GM23338 (cell line): ENCODE results near the gene DUSP7. TPM values are rescaled to one million over a fixed set of nuclear protein-coding genes. Genes with fewer than 3 reads are reported as not detected.
A peak's percentile ranks its signal among the peaks of the same experiment; 100 is the strongest.

Experiments used
- ATAC-seq: fragments of 200-7000 bp; cut with Tn5 transposase; 3 replicates; pipeline ENCODE4 v1.9.1; 2020
- DNase-seq: peaks from one replicate; pipeline ENCODE4 v3.0.0-alpha.2; 2015; ENCODE audit warnings: low spot score
- H2AFZ ChIP-seq: fragments of 200-600 bp; sonication (generic); 2 replicates; pipeline ENCODE4 v1.8.0; 2016; ENCODE audit warnings: antibody characterized with exemption, mild to moderate bottlenecking, moderate library complexity
- H3F3A ChIP-seq: fragments of 200-600 bp; sonication (generic); replicated peaks from 2 replicates; pipeline ENCODE4 v1.8.0; 2017; ENCODE audit warnings: antibody characterized with exemption, mixed run types, low read depth
- H3K27ac ChIP-seq: fragments of 200-600 bp; sonication (generic); 2 replicates; pipeline ENCODE4 v1.6.1; 2016; ENCODE audit warnings: low read depth
- H3K27me3 ChIP-seq: fragments of 200-600 bp; sonication (generic); 2 replicates; pipeline ENCODE4 v1.8.0; 2016; ENCODE audit warnings: mild to moderate bottlenecking, mixed run types, moderate library complexity; ENCODE audit not compliant: insufficient read depth
- H3K36me3 ChIP-seq: fragments of 200-600 bp; sonication (generic); 2 replicates; pipeline ENCODE4 v1.8.0; 2016; ENCODE audit warnings: mild to moderate bottlenecking; ENCODE audit not compliant: insufficient read depth
- H3K4me1 ChIP-seq: fragments of 200-600 bp; sonication (generic); 2 replicates; pipeline ENCODE4 v1.8.0; 2016; ENCODE audit warnings: mild to moderate bottlenecking, moderate library complexity; ENCODE audit not compliant: insufficient read depth
- H3K4me2 ChIP-seq: fragments of 200-600 bp; sonication (generic); 2 replicates; pipeline ENCODE4 v1.7.1; 2017; ENCODE audit warnings: mixed run types
- H3K4me3 ChIP-seq: fragments of 200-600 bp; sonication (generic); 2 replicates; pipeline ENCODE4 v1.6.1; 2016; ENCODE audit warnings: mixed run types
- H3K79me2 ChIP-seq: fragments of 200-600 bp; sonication (generic); replicated peaks from 2 replicates; pipeline ENCODE4 v1.8.0; 2017; ENCODE audit warnings: mild to moderate bottlenecking; ENCODE audit not compliant: insufficient read depth
- H3K9me2 ChIP-seq: fragments of 200-600 bp; sonication (generic); 2 replicates; pipeline ENCODE4 v1.8.0; 2017; ENCODE audit not compliant: insufficient read depth
- H4K20me1 ChIP-seq: fragments of 200-600 bp; sonication (generic); replicated peaks from 2 replicates; pipeline ENCODE4 v1.8.0; 2017; ENCODE audit warnings: mild to moderate bottlenecking; ENCODE audit not compliant: insufficient read depth
- H3K27ac Mint-ChIP-seq: 2 replicates; pipeline ENCODE4 v1.8.0; 2020; ENCODE audit warnings: inconsistent platforms, mild to moderate bottlenecking, moderate library complexity, mixed read lengths
- H3K27me3 Mint-ChIP-seq: 3 replicates; pipeline ENCODE4 v1.8.0; 2022; ENCODE audit warnings: low read depth, mild to moderate bottlenecking, moderate library complexity, mixed read lengths, inconsistent platforms; ENCODE audit not compliant: insufficient read depth, poor library complexity
- H3K36me3 Mint-ChIP-seq: 3 replicates; pipeline ENCODE4 v1.8.0; 2021; ENCODE audit warnings: low read depth, mild to moderate bottlenecking, inconsistent platforms, moderate library complexity, mixed read lengths
- H3K4me1 Mint-ChIP-seq: 3 replicates; pipeline ENCODE4 v1.8.0; 2020; ENCODE audit warnings: mild to moderate bottlenecking, inconsistent platforms, mixed read lengths
- H3K4me3 Mint-ChIP-seq: 3 replicates; pipeline ENCODE4 v1.8.0; 2021; ENCODE audit warnings: moderate library complexity, mild to moderate bottlenecking, inconsistent platforms, mixed read lengths
- H3K9me3 Mint-ChIP-seq: 3 replicates; pipeline ENCODE4 v1.8.0; 2020; ENCODE audit warnings: moderate library complexity, mild to moderate bottlenecking, inconsistent platforms, mixed read lengths
- EZH2 ChIP-seq: fragments of 200-600 bp; sonication (generic); IDR thresholded peaks from one replicate; pipeline ENCODE4 v1.8.0; 2017; ENCODE audit warnings: antibody characterized with exemption, mild to moderate bottlenecking, low read depth; ENCODE audit not compliant: unreplicated experiment
- EZH2phosphoT487 ChIP-seq: fragments of 200-600 bp; sonication (generic); IDR thresholded peaks from one replicate; pipeline ENCODE4 v1.8.1; 2018; ENCODE audit warnings: antibody characterized with exemption; ENCODE audit not compliant: unreplicated experiment
- JUNB ChIP-seq: IDR thresholded peaks from one replicate; pipeline ENCODE4 v1.6.1; 2016; ENCODE audit warnings: antibody characterized with exemption; ENCODE audit not compliant: unreplicated experiment
- NANOG ChIP-seq: IDR thresholded peaks from 2 replicates; pipeline ENCODE4 v1.6.1; 2016; ENCODE audit warnings: antibody characterized with exemption, borderline replicate concordance
- POLR2AphosphoS5 ChIP-seq: IDR thresholded peaks from 2 replicates; pipeline ENCODE4 v1.6.1; 2016; ENCODE audit warnings: antibody characterized with exemption, low read depth
- STAT1 ChIP-seq: IDR thresholded peaks from one replicate; pipeline ENCODE4 v1.6.1; 2016; ENCODE audit warnings: antibody characterized with exemption; ENCODE audit not compliant: unreplicated experiment
- ZNF114 ChIP-seq: fragments of 250-450 bp; sonication (Bioruptor Pico); IDR thresholded peaks from 2 replicates; pipeline ENCODE4 v1.5.0; 2020; ENCODE audit warnings: mild to moderate bottlenecking, moderate library complexity
- polyA plus RNA-seq: library from polyadenylated mRNA; unstranded; fragments of >200 nt; fragmentation: Nextera tagmentation; extraction: Ambion mirVana; gene quantifications from 2 replicates; pipeline ENCODE4 v1.2.1, GENCODE V29; 2016
- total RNA-seq: library from RNA; depleted of rRNA; stranded (reverse); fragments of >200 nt; shearing (Covaris generic); gene quantifications from 2 replicates; pipeline ENCODE4 v1.2.3, GENCODE V29; 2014
- TF ChIP-seq, protein P1 (sequence below), 2 experiments: fragments of 200-600 bp in 1 of 2; sonication (generic) in 1 of 2; conservative IDR thresholded peaks; 2 replicates each; pipeline versions ENCODE4 v1.5.1 to v1.6.1; 2016 to 2017; ENCODE audit warnings: antibody characterized with exemption in 2 of 2, low read depth in 2 of 2, mild to moderate bottlenecking in 2 of 2, moderate library complexity in 1 of 2
- TF ChIP-seq, protein P2 (sequence below): IDR thresholded peaks from one replicate; pipeline ENCODE4 v1.6.1; 2018; ENCODE audit warnings: antibody characterized with exemption; ENCODE audit not compliant: unreplicated experiment
- TF ChIP-seq, protein P3 (sequence below): IDR thresholded peaks from 2 replicates; pipeline ENCODE4 v1.6.1; 2016; ENCODE audit warnings: antibody characterized with exemption

DUSP7 gene
- total and polyA plus RNA-seq, 2 experiments from 2014 or later, result 5.6 to 14.7 TPM

DNA sequence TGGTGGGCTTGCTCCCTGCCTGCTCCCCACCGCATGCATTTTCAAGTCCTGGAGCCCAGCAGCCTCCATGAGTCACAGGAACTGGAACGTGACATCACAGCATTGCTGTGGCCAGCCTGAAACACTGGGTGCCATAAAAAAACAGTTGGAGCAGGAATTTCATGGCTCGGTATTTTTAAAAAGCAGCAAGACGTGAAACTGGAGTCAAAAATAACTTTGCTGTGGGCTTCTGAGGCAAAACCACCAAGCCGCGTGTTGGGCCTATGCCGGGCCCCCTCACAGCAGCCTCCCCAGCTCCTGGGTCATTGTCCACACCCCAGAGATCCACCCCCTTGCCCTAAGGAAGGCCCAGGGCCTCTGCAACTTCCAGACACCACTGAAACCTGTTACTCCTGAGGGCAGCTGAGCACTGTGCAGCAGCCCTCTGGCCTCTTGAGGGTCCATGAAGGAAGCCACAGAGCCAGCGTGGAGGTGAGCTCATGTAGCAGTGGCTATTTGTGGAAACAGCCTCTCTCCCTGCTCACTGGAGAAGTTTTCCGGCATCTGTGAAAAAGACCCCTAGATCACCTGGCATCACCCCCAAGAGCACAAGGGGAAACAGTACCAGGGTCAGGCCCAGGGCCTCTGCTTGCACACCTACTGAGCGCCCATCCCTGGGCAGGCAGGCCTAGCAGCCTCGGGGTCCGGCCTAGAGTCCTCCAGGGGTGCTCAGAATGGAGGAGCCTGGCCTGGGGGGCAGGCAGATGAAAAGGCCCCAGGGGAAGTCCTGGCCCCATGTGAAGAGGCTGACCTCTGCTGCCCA, 34.0 kb upstream of the DUSP7 start:
- H4K20me1 ChIP-seq, result no peaks in the 10 kb centered on the region; the same call in 1 of the 2 replicates
- no peak overlapping the region for H3K27ac ChIP-seq
- Mint-ChIP-seq H3K4me3 (no peak overlapping the region), H3K4me1 (peaks cover 21% of the 10 kb centered on the region; the same call in 2 of the 3 replicates), H3K27ac (peak overlapping the region; percentile 75; the same call in 1 of the 2 replicates), H3K27me3 (peaks cover 6% of the 10 kb centered on the region), H3K9me3 (no peaks in the 10 kb centered on the region), H3K36me3 (peaks cover 9% of the 10 kb centered on the region; the same call in 1 of the 3 replicates)
- DNase-seq (no peak), ATAC-seq (no peak)
- H3K36me3 ChIP-seq, result no peaks in the 10 kb centered on the region; the same call in 1 of the 2 replicates
- H3K4me1 ChIP-seq, result no peaks in the 10 kb centered on the region
- H3K79me2 ChIP-seq, result no peaks in the 10 kb centered on the region
- no peak overlapping the region for H3K4me2 ChIP-seq
- H2AFZ ChIP-seq, result no peak overlapping the region
- TF ChIP-seq, protein P1, sequence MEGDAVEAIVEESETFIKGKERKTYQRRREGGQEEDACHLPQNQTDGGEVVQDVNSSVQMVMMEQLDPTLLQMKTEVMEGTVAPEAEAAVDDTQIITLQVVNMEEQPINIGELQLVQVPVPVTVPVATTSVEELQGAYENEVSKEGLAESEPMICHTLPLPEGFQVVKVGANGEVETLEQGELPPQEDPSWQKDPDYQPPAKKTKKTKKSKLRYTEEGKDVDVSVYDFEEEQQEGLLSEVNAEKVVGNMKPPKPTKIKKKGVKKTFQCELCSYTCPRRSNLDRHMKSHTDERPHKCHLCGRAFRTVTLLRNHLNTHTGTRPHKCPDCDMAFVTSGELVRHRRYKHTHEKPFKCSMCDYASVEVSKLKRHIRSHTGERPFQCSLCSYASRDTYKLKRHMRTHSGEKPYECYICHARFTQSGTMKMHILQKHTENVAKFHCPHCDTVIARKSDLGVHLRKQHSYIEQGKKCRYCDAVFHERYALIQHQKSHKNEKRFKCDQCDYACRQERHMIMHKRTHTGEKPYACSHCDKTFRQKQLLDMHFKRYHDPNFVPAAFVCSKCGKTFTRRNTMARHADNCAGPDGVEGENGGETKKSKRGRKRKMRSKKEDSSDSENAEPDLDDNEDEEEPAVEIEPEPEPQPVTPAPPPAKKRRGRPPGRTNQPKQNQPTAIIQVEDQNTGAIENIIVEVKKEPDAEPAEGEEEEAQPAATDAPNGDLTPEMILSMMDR (conservative IDR thresholded peaks at IDR 0.05; ENCODE audit: low read depth in 2 of 2), result no peak
- TF ChIP-seq, protein P2, sequence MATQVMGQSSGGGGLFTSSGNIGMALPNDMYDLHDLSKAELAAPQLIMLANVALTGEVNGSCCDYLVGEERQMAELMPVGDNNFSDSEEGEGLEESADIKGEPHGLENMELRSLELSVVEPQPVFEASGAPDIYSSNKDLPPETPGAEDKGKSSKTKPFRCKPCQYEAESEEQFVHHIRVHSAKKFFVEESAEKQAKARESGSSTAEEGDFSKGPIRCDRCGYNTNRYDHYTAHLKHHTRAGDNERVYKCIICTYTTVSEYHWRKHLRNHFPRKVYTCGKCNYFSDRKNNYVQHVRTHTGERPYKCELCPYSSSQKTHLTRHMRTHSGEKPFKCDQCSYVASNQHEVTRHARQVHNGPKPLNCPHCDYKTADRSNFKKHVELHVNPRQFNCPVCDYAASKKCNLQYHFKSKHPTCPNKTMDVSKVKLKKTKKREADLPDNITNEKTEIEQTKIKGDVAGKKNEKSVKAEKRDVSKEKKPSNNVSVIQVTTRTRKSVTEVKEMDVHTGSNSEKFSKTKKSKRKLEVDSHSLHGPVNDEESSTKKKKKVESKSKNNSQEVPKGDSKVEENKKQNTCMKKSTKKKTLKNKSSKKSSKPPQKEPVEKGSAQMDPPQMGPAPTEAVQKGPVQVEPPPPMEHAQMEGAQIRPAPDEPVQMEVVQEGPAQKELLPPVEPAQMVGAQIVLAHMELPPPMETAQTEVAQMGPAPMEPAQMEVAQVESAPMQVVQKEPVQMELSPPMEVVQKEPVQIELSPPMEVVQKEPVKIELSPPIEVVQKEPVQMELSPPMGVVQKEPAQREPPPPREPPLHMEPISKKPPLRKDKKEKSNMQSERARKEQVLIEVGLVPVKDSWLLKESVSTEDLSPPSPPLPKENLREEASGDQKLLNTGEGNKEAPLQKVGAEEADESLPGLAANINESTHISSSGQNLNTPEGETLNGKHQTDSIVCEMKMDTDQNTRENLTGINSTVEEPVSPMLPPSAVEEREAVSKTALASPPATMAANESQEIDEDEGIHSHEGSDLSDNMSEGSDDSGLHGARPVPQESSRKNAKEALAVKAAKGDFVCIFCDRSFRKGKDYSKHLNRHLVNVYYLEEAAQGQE, result no peak
- TF ChIP-seq STAT1, result no peak
- TF ChIP-seq POLR2AphosphoS5, result no peak
- TF ChIP-seq ZNF114 (CRISPR knock-in tag), result no peak
- no peak for TF ChIP-seq NANOG
- no peak for TF ChIP-seq EZH2
- no peak for TF ChIP-seq EZH2phosphoT487
- TF ChIP-seq, protein P3, sequence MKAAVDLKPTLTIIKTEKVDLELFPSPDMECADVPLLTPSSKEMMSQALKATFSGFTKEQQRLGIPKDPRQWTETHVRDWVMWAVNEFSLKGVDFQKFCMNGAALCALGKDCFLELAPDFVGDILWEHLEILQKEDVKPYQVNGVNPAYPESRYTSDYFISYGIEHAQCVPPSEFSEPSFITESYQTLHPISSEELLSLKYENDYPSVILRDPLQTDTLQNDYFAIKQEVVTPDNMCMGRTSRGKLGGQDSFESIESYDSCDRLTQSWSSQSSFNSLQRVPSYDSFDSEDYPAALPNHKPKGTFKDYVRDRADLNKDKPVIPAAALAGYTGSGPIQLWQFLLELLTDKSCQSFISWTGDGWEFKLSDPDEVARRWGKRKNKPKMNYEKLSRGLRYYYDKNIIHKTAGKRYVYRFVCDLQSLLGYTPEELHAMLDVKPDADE, result no peak
- no peak for TF ChIP-seq JUNB
- H3K27me3 ChIP-seq, result no peaks in the 10 kb centered on the region
- no peak overlapping the region for H3K4me3 ChIP-seq
- no peaks in the 10 kb centered on the region for H3F3A ChIP-seq
- no peaks in the 10 kb centered on the region for H3K9me2 ChIP-seq
